Measurements from ENCODE around the gene SLC24A4. TPM values are rescaled to one million over a fixed set of nuclear protein-coding genes. Genes with fewer than 3 reads are reported as not detected.
"Not testable (repeated sequence)": the region's sequence is repeated elsewhere in the genome, so short reads cannot be mapped to it uniquely, and the experiment has no call there.

The SLC24A4 gene
- total RNA-seq, 1 donor from 2014 or later: 0.04 TPM

- ATAC-seq: no peak
Measured at GRCh38 chr14:92372230-92372629, 49.3 kb downstream of the SLC24A4 start.

- ATAC-seq: no peak
Measured at GRCh38 chr14:92373336-92373735, 50.4 kb downstream of the SLC24A4 start.

GRCh38 chr14:92380131-92380530, 57.2 kb downstream of the SLC24A4 start:
- no peak for ATAC-seq

DNA sequence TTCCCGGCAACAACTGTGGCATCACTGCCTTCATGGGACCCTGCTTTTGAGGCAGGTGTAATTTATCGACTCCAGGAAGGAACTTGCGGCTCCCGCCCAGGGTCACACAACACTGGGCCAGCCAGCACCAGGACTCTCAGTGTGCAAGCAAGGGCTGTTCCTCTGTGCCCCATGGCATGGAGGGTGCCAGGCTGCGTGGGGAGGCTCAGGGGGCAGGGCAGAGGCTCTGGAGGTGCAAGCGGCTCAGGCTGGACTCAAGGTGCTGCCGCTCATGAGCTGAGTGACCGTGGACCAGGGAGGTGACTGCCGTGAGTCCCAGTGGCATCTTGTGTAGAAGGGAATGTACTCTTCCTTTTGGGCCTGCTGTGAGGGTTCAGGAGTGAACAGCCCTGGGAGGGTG, 57.6 kb downstream of the SLC24A4 start:
- no peak for ATAC-seq

GRCh38 chr14:92382677-92383076, 59.7 kb downstream of the SLC24A4 start:
- no peak for ATAC-seq

GRCh38 chr14:92383805-92384204, 60.8 kb downstream of the SLC24A4 start:
- no peak for ATAC-seq

GRCh38 chr14:92384461-92385133, 61.6 kb downstream of the SLC24A4 start:
- ATAC-seq: no peak

DNA sequence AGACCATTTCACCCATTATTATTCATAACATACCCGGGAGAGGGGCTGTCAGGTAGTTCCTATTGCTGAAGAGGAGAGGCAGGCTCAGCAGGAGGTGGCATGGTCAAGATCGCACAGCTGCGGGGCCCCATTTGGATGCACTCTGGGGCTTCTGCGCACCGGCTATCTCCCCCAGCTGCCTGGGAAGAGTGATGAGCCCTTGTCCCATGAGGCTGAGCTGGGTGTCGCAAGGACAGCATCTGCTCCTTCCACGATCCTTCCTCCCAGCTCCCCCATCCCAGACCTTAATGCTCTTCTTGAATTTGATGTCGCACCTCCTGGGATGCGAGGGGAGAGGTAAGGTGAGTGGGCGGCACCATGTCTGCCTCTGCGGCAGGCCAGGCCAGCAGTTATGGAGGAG, 62.6 kb downstream of the SLC24A4 start:
- no peak for ATAC-seq

- ATAC-seq: no peak
Measured at GRCh38 chr14:92386165-92386564, 63.2 kb downstream of the SLC24A4 start.

DNA sequence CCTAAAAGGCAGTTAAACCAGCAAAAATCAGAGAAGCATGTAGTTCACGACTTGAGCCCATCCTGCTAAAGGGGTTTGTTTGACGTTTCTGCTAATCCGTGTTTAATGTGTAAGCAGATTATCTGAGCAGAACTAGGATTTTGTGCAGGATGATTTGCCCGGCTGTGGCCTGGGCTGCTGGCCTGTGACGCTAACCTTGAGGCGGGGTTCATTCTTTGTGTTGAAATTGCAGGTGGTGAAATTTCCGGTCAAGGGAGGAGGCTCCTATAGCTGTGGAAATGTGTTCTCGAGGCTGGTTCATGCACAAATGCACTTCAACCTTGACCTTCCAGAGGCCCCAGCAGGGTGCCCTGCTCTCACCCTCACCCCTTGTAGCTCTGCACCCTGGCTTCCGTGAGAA, 63.7 kb downstream of the SLC24A4 start:
- ATAC-seq: no peak

GRCh38 chr14:92387578-92387977, 64.6 kb downstream of the SLC24A4 start:
- no peak for ATAC-seq

- ATAC-seq: no peak
Measured at GRCh38 chr14:92389598-92390158, 66.7 kb downstream of the SLC24A4 start.

GRCh38 chr14:92391726-92392125, 68.8 kb downstream of the SLC24A4 start:
- ATAC-seq: no peak

DNA sequence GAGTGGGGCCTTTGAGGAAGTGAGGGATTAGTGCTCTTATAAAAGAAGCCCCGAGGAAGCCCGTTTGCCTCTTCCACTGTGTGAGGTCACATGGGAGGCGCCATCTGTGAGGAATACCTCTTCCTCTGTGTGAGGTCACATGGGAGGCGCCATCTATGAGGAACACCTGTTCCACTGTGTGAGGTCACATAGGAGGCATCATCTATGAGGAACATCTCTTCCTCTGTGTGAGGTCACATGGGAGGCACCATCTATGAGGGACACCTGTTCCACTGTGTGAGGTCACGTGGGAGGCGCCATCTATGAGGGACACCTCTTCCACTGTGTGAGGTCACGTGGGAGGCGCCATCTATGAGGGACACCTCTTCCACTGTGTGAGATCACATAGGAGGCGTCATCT, 69.7 kb downstream of the SLC24A4 start:
- no peak for ATAC-seq

GRCh38 chr14:92397150-92397952, 74.4 kb downstream of the SLC24A4 start:
- ATAC-seq: peak; percentile 45

GRCh38 chr14:92397953-92398564, 75.1 kb downstream of the SLC24A4 start:
- no peak for ATAC-seq

- no peak for ATAC-seq
Measured at GRCh38 chr14:92398888-92399636, 76.1 kb downstream of the SLC24A4 start.

GRCh38 chr14:92400579-92401444, 77.8 kb downstream of the SLC24A4 start:
- ATAC-seq: no peak

GRCh38 chr14:92401561-92401960, 78.6 kb downstream of the SLC24A4 start:
- ATAC-seq: no peak

DNA sequence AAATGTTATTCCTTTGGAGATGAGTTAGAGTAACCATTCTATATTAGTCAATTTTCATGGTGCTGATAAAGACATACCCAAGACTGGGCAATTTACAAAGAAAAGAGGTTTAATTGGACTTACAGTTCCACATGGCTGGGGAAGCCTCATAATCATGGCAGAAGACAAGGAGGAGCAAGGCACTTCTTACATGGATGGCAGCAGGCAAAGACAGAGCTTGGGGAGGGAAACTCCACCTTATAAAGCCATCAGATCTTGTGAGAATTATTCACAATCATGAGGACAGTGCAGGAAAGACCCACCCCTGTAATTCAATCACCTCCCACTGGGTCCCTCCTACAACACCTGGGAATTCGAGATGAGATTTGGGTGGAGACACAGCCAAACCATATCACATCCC, 79.5 kb downstream of the SLC24A4 start:
- not testable (repeated sequence) for ATAC-seq

DNA sequence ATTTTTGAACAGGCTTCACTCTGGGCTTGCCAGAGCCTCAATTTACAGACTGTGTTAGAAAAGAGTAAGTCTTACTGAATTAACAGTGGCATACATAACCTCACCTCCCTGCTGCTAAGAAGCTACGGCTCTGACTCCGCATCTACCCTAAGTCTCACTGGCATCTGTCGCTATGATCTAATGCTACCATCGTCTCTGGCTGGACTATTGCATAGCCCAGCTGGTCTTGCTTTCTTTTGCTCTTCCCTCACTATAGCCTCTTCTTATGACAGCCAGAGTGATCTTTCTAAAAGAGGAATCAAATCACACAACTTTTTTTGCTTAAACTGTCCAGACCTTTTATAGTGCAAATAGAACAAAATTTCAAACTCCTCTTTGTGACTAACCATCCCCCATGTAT, 81.1 kb downstream of the SLC24A4 start:
- ATAC-seq: no peak

DNA sequence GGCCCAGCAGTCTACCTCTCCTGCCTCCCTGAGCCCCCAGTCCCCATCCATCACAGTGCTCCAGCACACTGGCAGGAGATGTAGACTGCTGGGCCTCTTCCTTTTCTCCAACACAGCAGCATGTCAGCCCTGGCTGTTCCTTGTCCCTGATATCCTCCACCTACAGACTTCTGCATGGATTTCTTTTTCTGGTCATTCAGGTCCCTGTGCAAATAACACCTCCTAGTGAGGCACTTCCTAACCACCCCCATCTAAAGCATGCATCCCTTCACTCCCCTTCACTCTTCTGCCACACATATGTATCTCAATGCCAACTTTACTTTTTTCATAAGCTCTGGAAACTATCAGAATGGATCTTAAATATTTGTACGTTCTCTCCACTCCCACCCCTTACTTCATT, 81.5 kb downstream of the SLC24A4 start:
- no peak for ATAC-seq

All from esophagus mucosa (tissue), 1 donor.